Nephron progenitor cell (in vitro differentiated cells): ENCODE results near the gene DYRK1A.
A peak's percentile ranks its signal among the peaks of the same experiment; 100 is the strongest.

Source experiments
- DNase-seq: peaks from one replicate; pipeline ENCODE4 v3.0.0; 2021
- H3K27ac Mint-ChIP-seq: 2 replicates; pipeline ENCODE4 v1.8.0; 2021; ENCODE audit warnings: mild to moderate bottlenecking, moderate library complexity, mixed read lengths
- H3K27me3 Mint-ChIP-seq: 2 replicates; pipeline ENCODE4 v1.8.0; 2021; ENCODE audit warnings: mild to moderate bottlenecking, low read depth, mixed read lengths; ENCODE audit not compliant: poor library complexity
- H3K36me3 Mint-ChIP-seq: 2 replicates; pipeline ENCODE4 v1.8.0; 2021; ENCODE audit warnings: low read depth, mixed read lengths
- H3K4me1 Mint-ChIP-seq: 2 replicates; pipeline ENCODE4 v1.8.0; 2021; ENCODE audit warnings: mixed read lengths
- H3K4me3 Mint-ChIP-seq: 2 replicates; pipeline ENCODE4 v1.8.0; 2021; ENCODE audit warnings: mild to moderate bottlenecking, moderate library complexity, mixed read lengths
- H3K9me3 Mint-ChIP-seq: 2 replicates; pipeline ENCODE4 v1.8.0; 2021; ENCODE audit warnings: mild to moderate bottlenecking, moderate library complexity, mixed read lengths
- CTCF ChIP-seq: fragments of 200-600 bp; sonication (generic); IDR thresholded peaks from 2 replicates; pipeline ENCODE4 v1.5.0; 2021; ENCODE audit warnings: antibody characterized with exemption

Gene DYRK1A

GRCh38 chr21:37410639-37411038 lies 44.1 kb downstream of the DYRK1A start:
- Mint-ChIP-seq H3K4me1 (peaks cover 34% of the 10 kb centered on the region), H3K4me3 (no peak overlapping the region), H3K27me3 (no peaks in the 10 kb centered on the region), H3K36me3 (peaks cover 29% of the 10 kb centered on the region), H3K27ac (no peak overlapping the region), H3K9me3 (peaks cover 6% of the 10 kb centered on the region)
- no peak for DNase-seq
- TF ChIP-seq CTCF: no peak

GRCh38 chr21:37412603-37413360 lies 46.2 kb downstream of the DYRK1A start:
- H3K4me1 Mint-ChIP-seq: peaks cover 32% of the 10 kb centered on the region
- peaks cover 6% of the 10 kb centered on the region for H3K9me3 Mint-ChIP-seq
- TF ChIP-seq CTCF: no peak
- H3K27me3 Mint-ChIP-seq: no peaks in the 10 kb centered on the region
- peaks cover 27% of the 10 kb centered on the region for H3K36me3 Mint-ChIP-seq
- DNase-seq: no peak
- peak overlapping the region; percentile 13 for H3K27ac Mint-ChIP-seq
- no peak overlapping the region for H3K4me3 Mint-ChIP-seq

- no peak overlapping the region for H3K4me3 Mint-ChIP-seq
- H3K9me3 Mint-ChIP-seq: peaks cover 4% of the 10 kb centered on the region
- peaks cover 31% of the 10 kb centered on the region for H3K4me1 Mint-ChIP-seq
- H3K36me3 Mint-ChIP-seq: peaks cover 23% of the 10 kb centered on the region
- H3K27ac Mint-ChIP-seq: no peak overlapping the region
- H3K27me3 Mint-ChIP-seq: no peaks in the 10 kb centered on the region
- no peak for DNase-seq
- no peak for TF ChIP-seq CTCF
Observed at GRCh38 chr21:37413553-37414291, 47.1 kb downstream of the DYRK1A start.

GRCh38 chr21:37414292-37415253 lies 48.0 kb downstream of the DYRK1A start:
- H3K27ac Mint-ChIP-seq: peak overlapping the region; percentile 13

GRCh38 chr21:37415939-37416338 lies 49.4 kb downstream of the DYRK1A start:
- peak overlapping the region; percentile 76 for H3K27ac Mint-ChIP-seq
- no peak for DNase-seq
- H3K9me3 Mint-ChIP-seq: no peaks in the 10 kb centered on the region

More at GRCh38 chr21:37414292-37415253, 48.0 kb downstream of the DYRK1A start:
- H3K36me3 Mint-ChIP-seq: peaks cover 18% of the 10 kb centered on the region
- no peak for DNase-seq
- no peak overlapping the region for H3K4me3 Mint-ChIP-seq
- no peak for TF ChIP-seq CTCF
- no peaks in the 10 kb centered on the region for H3K27me3 Mint-ChIP-seq
- no peaks in the 10 kb centered on the region for H3K9me3 Mint-ChIP-seq
- H3K4me1 Mint-ChIP-seq: peaks cover 31% of the 10 kb centered on the region

More at GRCh38 chr21:37415939-37416338, 49.4 kb downstream of the DYRK1A start:
- Mint-ChIP-seq H3K36me3 (peaks cover 16% of the 10 kb centered on the region), H3K27me3 (no peaks in the 10 kb centered on the region), H3K4me3 (no peak overlapping the region), H3K4me1 (peaks cover 36% of the 10 kb centered on the region)
- no peak for TF ChIP-seq CTCF
